Ishikawa (cell line): ENCODE data around the gene PDE8A.

ENCODE experiments used
- CEBPB ChIP-seq: IDR thresholded peaks from 2 replicates; pipeline ENCODE4 v1.6.1; 2012
- CREB1 ChIP-seq: IDR thresholded peaks from 2 replicates; pipeline ENCODE4 v1.6.1; 2012; ENCODE audit warnings: low read depth
- EP300 ChIP-seq: IDR thresholded peaks from 2 replicates; pipeline ENCODE4 v1.6.1; 2012; ENCODE audit warnings: borderline replicate concordance
- FOXM1 ChIP-seq: IDR thresholded peaks from 2 replicates; pipeline ENCODE4 v1.6.1; 2012; ENCODE audit warnings: low read depth, borderline replicate concordance
- RAD21 ChIP-seq: IDR thresholded peaks from 2 replicates; pipeline ENCODE4 v1.6.1; 2012; ENCODE audit warnings: low read depth
- TAF1 ChIP-seq: IDR thresholded peaks from 2 replicates; pipeline ENCODE4 v1.6.1; 2012; ENCODE audit warnings: low read depth, mild to moderate bottlenecking
- TEAD4 ChIP-seq: IDR thresholded peaks from 2 replicates; pipeline ENCODE4 v1.6.1; 2012
- YY1 ChIP-seq: IDR thresholded peaks from 2 replicates; pipeline ENCODE4 v1.6.1; 2012; ENCODE audit warnings: low read depth
- TF ChIP-seq, protein P1 (sequence below): IDR thresholded peaks from 2 replicates; pipeline ENCODE4 v1.6.1; 2012
- TF ChIP-seq, protein P2 (sequence below): IDR thresholded peaks from 2 replicates; pipeline ENCODE4 v1.6.1; 2012; ENCODE audit warnings: low read depth, mild to moderate bottlenecking
- TF ChIP-seq, protein P3 (sequence below): IDR thresholded peaks from 2 replicates; pipeline ENCODE4 v1.6.1; 2012

DNA sequence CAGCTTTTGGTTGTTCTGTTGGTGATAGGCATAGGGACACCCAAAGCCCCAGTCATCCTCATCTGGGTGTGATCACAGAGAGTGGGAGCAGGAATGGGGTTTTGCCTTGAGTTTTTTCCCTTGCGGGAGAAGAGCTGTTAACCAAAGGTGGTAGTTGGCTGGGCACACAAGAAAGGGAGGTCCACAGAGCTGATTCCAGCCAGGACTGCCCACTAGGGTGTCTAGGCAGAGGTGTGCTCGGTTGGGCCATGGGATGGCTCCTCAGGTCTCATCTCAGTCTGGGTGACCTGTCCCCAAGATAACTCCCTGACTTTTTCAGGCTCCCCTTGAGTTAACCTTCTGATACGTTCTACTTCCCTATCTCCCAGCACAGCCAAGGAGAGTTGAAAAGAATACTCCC lies 134.8 kb downstream of the PDE8A start:
- TF ChIP-seq, protein P1, sequence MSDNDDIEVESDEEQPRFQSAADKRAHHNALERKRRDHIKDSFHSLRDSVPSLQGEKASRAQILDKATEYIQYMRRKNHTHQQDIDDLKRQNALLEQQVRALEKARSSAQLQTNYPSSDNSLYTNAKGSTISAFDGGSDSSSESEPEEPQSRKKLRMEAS: no peak
- TF ChIP-seq EP300 (no peak), TAF1 (no peak), TEAD4 (no peak), RAD21 (no peak), CEBPB (no peak), CREB1 (no peak), FOXM1 (no peak), YY1 (no peak)
- TF ChIP-seq, protein P2, sequence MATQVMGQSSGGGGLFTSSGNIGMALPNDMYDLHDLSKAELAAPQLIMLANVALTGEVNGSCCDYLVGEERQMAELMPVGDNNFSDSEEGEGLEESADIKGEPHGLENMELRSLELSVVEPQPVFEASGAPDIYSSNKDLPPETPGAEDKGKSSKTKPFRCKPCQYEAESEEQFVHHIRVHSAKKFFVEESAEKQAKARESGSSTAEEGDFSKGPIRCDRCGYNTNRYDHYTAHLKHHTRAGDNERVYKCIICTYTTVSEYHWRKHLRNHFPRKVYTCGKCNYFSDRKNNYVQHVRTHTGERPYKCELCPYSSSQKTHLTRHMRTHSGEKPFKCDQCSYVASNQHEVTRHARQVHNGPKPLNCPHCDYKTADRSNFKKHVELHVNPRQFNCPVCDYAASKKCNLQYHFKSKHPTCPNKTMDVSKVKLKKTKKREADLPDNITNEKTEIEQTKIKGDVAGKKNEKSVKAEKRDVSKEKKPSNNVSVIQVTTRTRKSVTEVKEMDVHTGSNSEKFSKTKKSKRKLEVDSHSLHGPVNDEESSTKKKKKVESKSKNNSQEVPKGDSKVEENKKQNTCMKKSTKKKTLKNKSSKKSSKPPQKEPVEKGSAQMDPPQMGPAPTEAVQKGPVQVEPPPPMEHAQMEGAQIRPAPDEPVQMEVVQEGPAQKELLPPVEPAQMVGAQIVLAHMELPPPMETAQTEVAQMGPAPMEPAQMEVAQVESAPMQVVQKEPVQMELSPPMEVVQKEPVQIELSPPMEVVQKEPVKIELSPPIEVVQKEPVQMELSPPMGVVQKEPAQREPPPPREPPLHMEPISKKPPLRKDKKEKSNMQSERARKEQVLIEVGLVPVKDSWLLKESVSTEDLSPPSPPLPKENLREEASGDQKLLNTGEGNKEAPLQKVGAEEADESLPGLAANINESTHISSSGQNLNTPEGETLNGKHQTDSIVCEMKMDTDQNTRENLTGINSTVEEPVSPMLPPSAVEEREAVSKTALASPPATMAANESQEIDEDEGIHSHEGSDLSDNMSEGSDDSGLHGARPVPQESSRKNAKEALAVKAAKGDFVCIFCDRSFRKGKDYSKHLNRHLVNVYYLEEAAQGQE: no peak
- TF ChIP-seq, protein P3, sequence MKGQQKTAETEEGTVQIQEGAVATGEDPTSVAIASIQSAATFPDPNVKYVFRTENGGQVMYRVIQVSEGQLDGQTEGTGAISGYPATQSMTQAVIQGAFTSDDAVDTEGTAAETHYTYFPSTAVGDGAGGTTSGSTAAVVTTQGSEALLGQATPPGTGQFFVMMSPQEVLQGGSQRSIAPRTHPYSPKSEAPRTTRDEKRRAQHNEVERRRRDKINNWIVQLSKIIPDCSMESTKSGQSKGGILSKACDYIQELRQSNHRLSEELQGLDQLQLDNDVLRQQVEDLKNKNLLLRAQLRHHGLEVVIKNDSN: no peak
